HG03097 (cell line): Measurements from ENCODE around the gene GOLGA8A.
"Not testable (repeated sequence)": the region's sequence is repeated elsewhere in the genome, so short reads cannot be mapped to it uniquely, and the experiment has no call there.

ENCODE experiments used
- ATAC-seq: cut with Tn5 transposase; IDR thresholded peaks from one replicate; pipeline ENCODE4 v1.9.1; 2021; ENCODE audit not compliant: unreplicated experiment, low FRiP score

Gene GOLGA8A

DNA sequence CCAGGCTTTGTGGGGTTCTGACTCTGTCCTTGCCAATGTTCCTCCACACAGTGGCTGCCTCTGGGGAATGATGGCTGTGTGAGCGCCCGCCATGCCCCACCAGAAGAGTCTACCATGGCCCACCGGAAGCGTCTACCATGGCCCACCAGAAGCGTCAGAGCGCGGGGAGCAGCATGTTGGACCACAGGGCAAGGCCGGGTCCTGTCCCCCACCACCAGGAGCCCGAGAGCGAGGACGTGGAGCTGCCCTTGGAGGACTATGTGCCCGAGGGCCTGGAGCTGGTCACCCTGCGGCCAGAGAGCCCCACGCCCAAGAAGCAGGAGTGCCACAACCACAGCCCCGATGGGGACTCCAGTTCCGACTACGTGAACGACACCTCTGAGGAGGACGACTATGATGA, 28.1 kb downstream of the GOLGA8A start:
- ATAC-seq = not testable (repeated sequence)

DNA sequence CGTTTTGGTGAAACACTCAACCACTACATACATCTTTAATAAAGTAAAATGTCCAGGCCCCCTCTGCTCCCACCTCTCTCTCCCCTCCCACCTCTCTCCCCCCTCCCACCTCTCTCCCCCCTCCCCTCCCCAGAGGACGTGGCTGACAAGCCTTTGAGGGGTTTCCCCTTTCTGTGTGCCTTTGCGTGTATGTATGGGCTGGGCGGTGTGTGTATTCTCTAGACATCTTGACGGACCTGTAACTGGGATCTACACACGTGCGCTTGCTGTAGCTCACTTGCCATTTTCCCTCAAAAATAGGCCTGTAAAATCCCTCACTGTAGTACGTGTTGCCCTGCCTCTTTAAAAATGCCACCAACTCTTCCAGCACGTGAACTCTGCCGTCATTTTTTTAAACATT, 28.6 kb downstream of the GOLGA8A start:
- ATAC-seq = not testable (repeated sequence)

DNA sequence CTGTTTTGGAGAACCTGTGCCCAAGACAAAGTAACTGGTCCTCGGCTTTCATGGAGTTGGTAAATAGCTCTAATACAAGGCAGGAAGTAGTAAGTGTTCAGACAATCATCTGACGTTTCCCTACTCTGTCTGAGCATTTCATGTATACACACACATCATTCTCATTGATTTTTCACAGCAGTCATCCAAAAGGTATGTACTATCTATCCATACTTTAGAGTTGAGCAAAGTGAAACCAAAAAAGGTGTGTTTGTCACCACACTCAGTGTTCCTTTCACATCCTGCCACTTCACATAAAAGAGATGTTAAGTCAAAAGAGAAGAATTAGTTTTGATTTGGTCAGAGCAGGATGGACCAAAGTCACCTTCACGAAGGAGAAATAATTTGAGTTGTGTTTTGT, 33.7 kb downstream of the GOLGA8A start:
- ATAC-seq = not testable (repeated sequence)

- peak; percentile 54 for ATAC-seq
These were observed 34.4 kb downstream of the GOLGA8A start for GRCh38 chr15:34403160-34403598.

- peak; percentile 64 for ATAC-seq
These were observed 39.9 kb downstream of the GOLGA8A start for GRCh38 chr15:34397637-34398259.

- not testable (repeated sequence) for ATAC-seq
These were observed 44.6 kb downstream of the GOLGA8A start for GRCh38 chr15:34392981-34393380.

- ATAC-seq = not testable (repeated sequence)
These were observed 48.0 kb downstream of the GOLGA8A start for GRCh38 chr15:34389594-34390086.
